ENCODE data around the gene TUBB1. TPM values are rescaled to one million over a fixed set of nuclear protein-coding genes. Genes with fewer than 3 reads are reported as not detected.

Gene TUBB1
- total and polyA plus RNA-seq, 2 donors from 2014 or later, result 0.17 TPM; not detected in 1

- no peak for TF ChIP-seq CTCF (IDR thresholded peaks at IDR 0.05; ENCODE audit: borderline replicate concordance, extremely low read depth, insufficient read depth)
- peak within 1 kb of the TSS; percentile 70 to 86 (median 75) for H3K4me3 ChIP-seq (ENCODE audit: low read length in 3 of 3)
- peak within 1 kb of the TSS; percentile 68 to 75 (median 71) for H3K9ac ChIP-seq (ENCODE audit: low read length in 3 of 3)
- peak; percentile 97 to 99 (median 98) for DNase-seq
- no peaks in the 10 kb centered on the region for H3K9me3 ChIP-seq (ENCODE audit: control insufficient read depth in 2 of 3, insufficient read depth in 1 of 3, low read length in 3 of 3)
- peaks cover 0 to 20% (median 10%) of the 10 kb centered on the region in 3 donors for H3K4me1 ChIP-seq (ENCODE audit: control insufficient read depth in 2 of 3, insufficient read depth in 2 of 3, low read depth in 1 of 3, low read length in 3 of 3)
- peak within 1 kb of the TSS; percentile 71 to 91 for H3K27ac ChIP-seq (ENCODE audit: low read depth in 2 of 2, low read length in 2 of 2)
- intact Hi-C loops (cut with DNase I), result no loop called here
- FAIRE-seq, result no peak
- H3K36me3 ChIP-seq (ENCODE audit: control insufficient read depth in 2 of 3, insufficient read depth in 3 of 3, low read length in 3 of 3), result peaks cover 7 to 62% (median 23%) of the 10 kb centered on the region in 3 donors
- H3K27me3 ChIP-seq (ENCODE audit: control insufficient read depth, insufficient read depth, low read length), result no peaks in the 10 kb centered on the region
Measured at GRCh38 chr20:59032023-59032712, 12.9 kb downstream of the TUBB1 start, which contains the start of gene ATP5F1E. TSS of gene ATP5F1E (minus strand) at chr20:59032335. CDS start at chr20:59032251, 84 bp downstream.

GRCh38 chr20:59032713-59033059 is 13.5 kb downstream of the TUBB1 start:
- peak overlapping the region; percentile 71 to 91 for H3K27ac ChIP-seq (ENCODE audit: low read depth in 2 of 2, low read length in 2 of 2)
- intact Hi-C loops (cut with DNase I), result no loop called here
- FAIRE-seq, result no peak

GRCh38 chr20:59033093-59033492 is 13.9 kb downstream of the TUBB1 start:
- DNase-seq (no peak), FAIRE-seq (peak; percentile 11)
- Histone ChIP-seq H3K4me3 (ENCODE audit: low read length in 3 of 3) (peak overlapping the region in 2 of 3 donors; percentile 40 to 75), H3K27me3 (ENCODE audit: control insufficient read depth, insufficient read depth, low read length) (no peaks in the 10 kb centered on the region), H3K27ac (ENCODE audit: low read depth in 2 of 2, low read length in 2 of 2) (peak overlapping the region in 1 of 2 donors; percentile 71), H3K9ac (ENCODE audit: low read length in 3 of 3) (peak overlapping the region in 1 of 3 donors; percentile 68), H3K4me1 (ENCODE audit: control insufficient read depth in 2 of 3, insufficient read depth in 2 of 3, low read depth in 1 of 3, low read length in 3 of 3) (peaks cover 0 to 20% (median 10%) of the 10 kb centered on the region in 3 donors), H3K9me3 (ENCODE audit: control insufficient read depth in 2 of 3, insufficient read depth in 1 of 3, low read length in 3 of 3) (no peaks in the 10 kb centered on the region), H3K36me3 (ENCODE audit: control insufficient read depth in 2 of 3, insufficient read depth in 3 of 3, low read length in 3 of 3) (peaks cover 5 to 54% (median 25%) of the 10 kb centered on the region in 3 donors)
- TF ChIP-seq CTCF (IDR thresholded peaks at IDR 0.05; ENCODE audit: borderline replicate concordance, extremely low read depth, insufficient read depth), result no peak
- intact Hi-C loops (cut with DNase I), result no loop called here

More at GRCh38 chr20:59032713-59033059, 13.5 kb downstream of the TUBB1 start:
- DNase-seq, result no peak
- H3K4me1 ChIP-seq (ENCODE audit: control insufficient read depth in 2 of 3, insufficient read depth in 2 of 3, low read depth in 1 of 3, low read length in 3 of 3), result peaks cover 0 to 20% (median 10%) of the 10 kb centered on the region in 3 donors
- H3K9ac ChIP-seq (ENCODE audit: low read length in 3 of 3), result peak overlapping the region in 2 of 3 donors; percentile 2 to 68
- H3K9me3 ChIP-seq (ENCODE audit: control insufficient read depth in 2 of 3, insufficient read depth in 1 of 3, low read length in 3 of 3), result no peaks in the 10 kb centered on the region
- H3K27me3 ChIP-seq (ENCODE audit: control insufficient read depth, insufficient read depth, low read length), result no peaks in the 10 kb centered on the region
- H3K4me3 ChIP-seq (ENCODE audit: low read length in 3 of 3), result peak overlapping the region; percentile 40 to 75 (median 55)
- TF ChIP-seq CTCF (IDR thresholded peaks at IDR 0.05; ENCODE audit: borderline replicate concordance, extremely low read depth, insufficient read depth), result peak; percentile 10
- H3K36me3 ChIP-seq (ENCODE audit: control insufficient read depth in 2 of 3, insufficient read depth in 3 of 3, low read length in 3 of 3), result peaks cover 5 to 58% (median 24%) of the 10 kb centered on the region in 3 donors

Data from kidney (tissue), 14 donors.